Measurements from ENCODE around the gene DUSP18.

The DUSP18 gene

DNA sequence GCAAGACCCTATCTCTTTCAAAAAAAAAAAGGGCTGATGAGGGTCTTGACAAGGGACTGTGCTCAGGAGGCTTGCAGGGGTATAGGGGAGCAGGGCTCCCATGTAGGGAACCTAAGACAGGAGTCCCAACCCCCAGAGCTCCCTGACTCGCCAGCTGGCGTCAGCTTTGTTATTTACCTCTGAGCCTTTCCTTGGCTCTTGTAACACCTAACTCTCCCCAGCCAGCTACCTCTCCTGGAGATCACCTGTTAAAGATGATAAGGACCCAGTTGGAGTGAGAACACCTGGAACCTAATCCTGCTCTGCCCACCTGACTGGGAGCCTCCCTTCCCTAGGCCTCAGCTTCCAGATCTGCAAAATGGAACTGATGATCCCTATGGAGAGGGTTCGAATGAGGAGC lies 18.9 kb downstream of the DUSP18 start:
- no peak overlapping the region for H3K9ac ChIP-seq (ENCODE audit: low read length)
- H3K4me2 ChIP-seq (ENCODE audit: low read length): no peak overlapping the region

DNA sequence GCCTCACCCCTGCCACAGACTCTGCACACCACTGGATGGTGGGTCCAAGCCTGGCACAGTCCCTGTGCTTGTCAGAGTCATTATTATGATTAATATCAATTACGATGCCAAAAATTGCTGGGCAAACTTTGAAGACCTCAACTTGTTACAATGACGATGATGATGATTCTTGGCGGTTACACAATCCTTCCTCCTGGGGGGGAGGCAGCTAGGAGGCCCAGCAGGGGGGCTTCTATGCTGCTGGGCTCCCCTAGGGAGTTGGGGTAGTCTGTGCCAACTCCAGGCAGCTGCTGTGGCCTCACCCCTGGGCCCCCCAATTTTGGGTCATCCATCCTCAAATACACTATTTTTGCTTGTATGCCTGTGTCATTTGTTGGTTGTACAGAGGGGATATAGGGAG lies 20.1 kb downstream of the DUSP18 start:
- no CpG with 5 or more reads among the region's 3 CpGs for WGBS (ENCODE audit: extremely low coverage, insufficient coverage, insufficient read length)
- Histone ChIP-seq H3K9ac (ENCODE audit: low read length) (no peak overlapping the region), H4K12ac (ENCODE audit: low read depth, low read length) (no peak overlapping the region), H2BK5ac (ENCODE audit: low read depth, low read length, poor library complexity) (no peak overlapping the region), H4K91ac (ENCODE audit: low read depth, low read length) (no peak overlapping the region), H2AFZ (ENCODE audit: insufficient read depth, low read length, poor library complexity) (no peak overlapping the region), H3K4ac (ENCODE audit: low read depth, low read length) (no peak overlapping the region), H3K36me3 (ENCODE audit: control insufficient read depth in 1 of 2, insufficient read depth in 2 of 2, low read length in 2 of 2) (no peaks in the 10 kb centered on the region), H3K27me3 (ENCODE audit: insufficient read depth, low read length) (no peaks in the 10 kb centered on the region), H3K4me2 (ENCODE audit: low read length) (no peak overlapping the region), H3K27ac (ENCODE audit: low read depth, low read length) (no peak overlapping the region), H2BK12ac (ENCODE audit: low read length) (no peak overlapping the region), H3K23ac (ENCODE audit: low read length) (no peak overlapping the region), H3K14ac (ENCODE audit: low read length) (no peak overlapping the region), H3K9me3 (ENCODE audit: insufficient read depth, low read depth, low read length) (no peaks in the 10 kb centered on the region), H3K18ac (ENCODE audit: low read length) (no peak overlapping the region), H4K8ac (ENCODE audit: low read depth, low read length) (no peak overlapping the region), H3K79me2 (ENCODE audit: control insufficient read depth, insufficient read depth, low read length, poor library complexity) (no peaks in the 10 kb centered on the region), H3K4me1 (ENCODE audit: control insufficient read depth in 1 of 2, insufficient read depth in 2 of 2, low read length in 2 of 2) (no peaks in the 10 kb centered on the region), H3K79me1 (ENCODE audit: low read length) (no peaks in the 10 kb centered on the region), H2AK5ac (ENCODE audit: low read length) (no peak overlapping the region), H3K4me3 (ENCODE audit: low read depth, low read length) (no peak overlapping the region), H2BK120ac (ENCODE audit: insufficient read depth, low read length, poor library complexity) (no peak overlapping the region)
- no peak for DNase-seq

More for the DNA sequence above, 18.9 kb downstream of the DUSP18 start:
- H3K14ac ChIP-seq (ENCODE audit: low read length): no peak overlapping the region
- no peak overlapping the region for H2BK5ac ChIP-seq (ENCODE audit: low read depth, low read length, poor library complexity)
- H2AK5ac ChIP-seq (ENCODE audit: low read length): no peak overlapping the region
- no peaks in the 10 kb centered on the region for H3K27me3 ChIP-seq (ENCODE audit: insufficient read depth, low read length)
- H2AFZ ChIP-seq (ENCODE audit: insufficient read depth, low read length, poor library complexity): no peak overlapping the region
- H3K79me2 ChIP-seq (ENCODE audit: control insufficient read depth, insufficient read depth, low read length, poor library complexity): no peaks in the 10 kb centered on the region
- no peak overlapping the region for H4K91ac ChIP-seq (ENCODE audit: low read depth, low read length)
- no peak overlapping the region for H3K18ac ChIP-seq (ENCODE audit: low read length)
- no peak overlapping the region for H3K27ac ChIP-seq (ENCODE audit: low read depth, low read length)
- H4K8ac ChIP-seq (ENCODE audit: low read depth, low read length): no peak overlapping the region
- no peaks in the 10 kb centered on the region for H3K79me1 ChIP-seq (ENCODE audit: low read length)
- DNase-seq: no peak
- H3K4me1 ChIP-seq (ENCODE audit: control insufficient read depth in 1 of 2, insufficient read depth in 2 of 2, low read length in 2 of 2): no peaks in the 10 kb centered on the region
- H3K9me3 ChIP-seq (ENCODE audit: insufficient read depth, low read depth, low read length): no peaks in the 10 kb centered on the region
- no peak overlapping the region for H3K23ac ChIP-seq (ENCODE audit: low read length)
- H3K36me3 ChIP-seq (ENCODE audit: control insufficient read depth in 1 of 2, insufficient read depth in 2 of 2, low read length in 2 of 2): no peaks in the 10 kb centered on the region
- no peak overlapping the region for H3K4me3 ChIP-seq (ENCODE audit: low read depth, low read length)
- H4K12ac ChIP-seq (ENCODE audit: low read depth, low read length): no peak overlapping the region
- H3K4ac ChIP-seq (ENCODE audit: low read depth, low read length): no peak overlapping the region
- WGBS (ENCODE audit: extremely low coverage, insufficient coverage, insufficient read length): no CpG with 5 or more reads among the region's 3 CpGs
- H2BK120ac ChIP-seq (ENCODE audit: insufficient read depth, low read length, poor library complexity): no peak overlapping the region
- no peak overlapping the region for H2BK12ac ChIP-seq (ENCODE audit: low read length)

GRCh38 chr22:30646518-30647160 lies 21.0 kb downstream of the DUSP18 start:
- H3K14ac ChIP-seq (ENCODE audit: low read length): no peak overlapping the region
- no peak overlapping the region for H3K4me2 ChIP-seq (ENCODE audit: low read length)
- H2BK5ac ChIP-seq (ENCODE audit: low read depth, low read length, poor library complexity): no peak overlapping the region
- H3K79me1 ChIP-seq (ENCODE audit: low read length): no peaks in the 10 kb centered on the region
- H4K91ac ChIP-seq (ENCODE audit: low read depth, low read length): no peak overlapping the region
- no peak overlapping the region for H2AFZ ChIP-seq (ENCODE audit: insufficient read depth, low read length, poor library complexity)
- no peak overlapping the region for H3K18ac ChIP-seq (ENCODE audit: low read length)
- no peak overlapping the region for H3K27ac ChIP-seq (ENCODE audit: low read depth, low read length)
- H3K36me3 ChIP-seq (ENCODE audit: control insufficient read depth in 1 of 2, insufficient read depth in 2 of 2, low read length in 2 of 2): no peaks in the 10 kb centered on the region
- H3K23ac ChIP-seq (ENCODE audit: low read length): no peak overlapping the region
- no peak overlapping the region for H4K8ac ChIP-seq (ENCODE audit: low read depth, low read length)
- H2BK120ac ChIP-seq (ENCODE audit: insufficient read depth, low read length, poor library complexity): no peak overlapping the region
- no peak overlapping the region for H3K4me3 ChIP-seq (ENCODE audit: low read depth, low read length)
- H4K12ac ChIP-seq (ENCODE audit: low read depth, low read length): no peak overlapping the region
- no peaks in the 10 kb centered on the region for H3K9me3 ChIP-seq (ENCODE audit: insufficient read depth, low read depth, low read length)
- no peak overlapping the region for H3K4ac ChIP-seq (ENCODE audit: low read depth, low read length)
- H3K27me3 ChIP-seq (ENCODE audit: insufficient read depth, low read length): no peaks in the 10 kb centered on the region
- DNase-seq: no peak
- no peak overlapping the region for H2BK12ac ChIP-seq (ENCODE audit: low read length)
- H2AK5ac ChIP-seq (ENCODE audit: low read length): no peak overlapping the region
- no CpG with 5 or more reads among the region's 25 CpGs for WGBS (ENCODE audit: extremely low coverage, insufficient coverage, insufficient read length)
- no peak overlapping the region for H3K9ac ChIP-seq (ENCODE audit: low read length)
- no peaks in the 10 kb centered on the region for H3K79me2 ChIP-seq (ENCODE audit: control insufficient read depth, insufficient read depth, low read length, poor library complexity)
- no peaks in the 10 kb centered on the region for H3K4me1 ChIP-seq (ENCODE audit: control insufficient read depth in 1 of 2, insufficient read depth in 2 of 2, low read length in 2 of 2)

DNA sequence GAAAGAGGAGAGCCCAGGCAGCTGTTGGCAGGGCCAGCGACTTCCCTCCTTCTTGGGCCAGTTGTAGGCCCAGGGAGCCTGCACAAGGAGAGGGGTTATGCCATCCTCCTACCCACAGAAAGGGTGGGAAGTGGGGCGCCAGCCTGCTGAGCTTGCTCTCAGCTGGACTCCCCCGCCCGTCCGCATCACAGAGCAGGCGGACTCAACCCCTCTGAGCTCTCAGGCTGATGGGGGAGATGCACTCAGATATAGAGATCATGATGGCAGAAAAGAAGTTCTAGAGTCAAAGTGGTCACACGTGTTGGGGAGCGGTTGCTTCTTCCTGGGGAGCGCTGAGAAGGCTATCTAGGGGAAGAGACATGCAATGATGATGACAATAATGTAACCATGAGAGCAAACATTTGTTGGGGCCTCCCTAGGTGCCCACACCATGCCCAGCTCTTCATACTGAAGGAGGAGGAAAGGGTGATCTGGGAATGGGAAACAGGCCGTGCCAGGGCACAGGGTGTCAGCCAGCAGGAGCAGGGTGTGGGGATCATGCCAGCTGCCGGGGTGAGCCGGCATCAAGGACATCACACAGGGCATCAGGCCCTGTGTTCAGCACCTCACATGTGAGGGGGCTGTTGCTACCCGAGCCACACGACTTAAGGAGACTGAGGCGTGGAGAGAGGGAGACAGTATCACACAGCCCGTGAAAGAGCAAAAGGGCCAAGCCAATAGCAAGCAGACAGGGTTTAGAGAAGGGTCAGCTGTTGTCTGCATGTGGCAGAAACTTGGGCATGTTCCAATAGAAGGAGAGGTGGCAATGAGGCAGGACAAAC lies 24.4 kb downstream of the DUSP18 start:
- Histone ChIP-seq H2BK5ac (ENCODE audit: low read depth, low read length, poor library complexity) (no peak overlapping the region), H2AFZ (ENCODE audit: insufficient read depth, low read length, poor library complexity) (no peak overlapping the region), H4K91ac (ENCODE audit: low read depth, low read length) (no peak overlapping the region), H3K9me3 (ENCODE audit: insufficient read depth, low read depth, low read length) (no peaks in the 10 kb centered on the region), H3K4me2 (ENCODE audit: low read length) (no peak overlapping the region), H3K9ac (ENCODE audit: low read length) (no peak overlapping the region), H2BK120ac (ENCODE audit: insufficient read depth, low read length, poor library complexity) (no peak overlapping the region), H3K79me1 (ENCODE audit: low read length) (no peaks in the 10 kb centered on the region), H2AK5ac (ENCODE audit: low read length) (no peak overlapping the region), H3K4me1 (ENCODE audit: control insufficient read depth in 1 of 2, insufficient read depth in 2 of 2, low read length in 2 of 2) (peaks cover 3 to 4% of the 10 kb centered on the region in 2 experiments), H3K27me3 (ENCODE audit: insufficient read depth, low read length) (no peaks in the 10 kb centered on the region), H4K12ac (ENCODE audit: low read depth, low read length) (no peak overlapping the region), H3K4ac (ENCODE audit: low read depth, low read length) (no peak overlapping the region), H3K27ac (ENCODE audit: low read depth, low read length) (no peak overlapping the region), H3K79me2 (ENCODE audit: control insufficient read depth, insufficient read depth, low read length, poor library complexity) (no peaks in the 10 kb centered on the region), H4K8ac (ENCODE audit: low read depth, low read length) (no peak overlapping the region), H2BK12ac (ENCODE audit: low read length) (no peak overlapping the region), H3K36me3 (ENCODE audit: control insufficient read depth in 1 of 2, insufficient read depth in 2 of 2, low read length in 2 of 2) (no peaks in the 10 kb centered on the region), H3K14ac (ENCODE audit: low read length) (no peak overlapping the region), H3K18ac (ENCODE audit: low read length) (no peak overlapping the region), H3K4me3 (ENCODE audit: low read depth, low read length) (no peak overlapping the region), H3K23ac (ENCODE audit: low read length) (no peak overlapping the region)
- DNase-seq: no peak
- no CpG with 5 or more reads among the region's 16 CpGs for WGBS (ENCODE audit: extremely low coverage, insufficient coverage, insufficient read length)

Measured in trophoblast cell (in vitro differentiated cells and primary cell).